Epithelial cell of proximal tubule (primary cell): ENCODE measurements around the gene ESCO1. TPM values are rescaled to one million over a fixed set of nuclear protein-coding genes. Genes with fewer than 3 reads are reported as not detected.

Experiments
- DNase-seq: peaks from one replicate; pipeline ENCODE4 v3.0.0-alpha.2; 2011; ENCODE audit warnings: low read depth
- H3K4me3 ChIP-seq: 2 replicates; pipeline ENCODE4 v1.5.1; 2011; ENCODE audit warnings: low read depth, mild to moderate bottlenecking, low read length
- total RNA-seq: library from RNA; depleted of rRNA; stranded (reverse); fragments of >200 nt; gene quantifications from 2 replicates; pipeline ENCODE4 v1.2.3, GENCODE V29; 2015
- TF ChIP-seq, protein P1 (sequence below): conservative IDR thresholded peaks from 2 replicates; pipeline ENCODE4 v1.5.1; 2012; ENCODE audit warnings: low read depth, mild to moderate bottlenecking, low read length

The ESCO1 gene
- total RNA-seq, 1 donor from 2014 or later: 12.3 TPM

DNA sequence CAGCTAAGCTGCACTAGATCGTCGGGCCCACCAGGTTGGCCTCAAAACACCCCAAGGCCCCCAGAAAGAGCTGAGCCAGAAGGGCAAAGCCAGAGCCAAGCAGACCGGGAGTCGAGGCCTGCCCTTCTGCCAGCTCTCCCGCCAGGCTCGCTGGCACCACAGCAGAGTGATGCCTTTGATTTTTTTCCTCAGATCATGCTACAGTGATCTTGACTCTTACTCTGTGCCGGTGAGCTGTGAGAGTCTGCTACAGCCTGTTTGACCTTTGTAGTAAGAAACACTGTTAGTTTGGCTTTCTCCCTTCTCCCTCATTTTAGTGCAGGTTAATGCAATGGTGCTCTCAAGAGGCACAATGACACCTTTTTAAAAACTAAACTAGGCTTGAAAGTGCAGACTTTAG lies 97.8 kb downstream of the ESCO1 start:
- H3K4me3 ChIP-seq: no peak overlapping the region
- TF ChIP-seq, protein P1, sequence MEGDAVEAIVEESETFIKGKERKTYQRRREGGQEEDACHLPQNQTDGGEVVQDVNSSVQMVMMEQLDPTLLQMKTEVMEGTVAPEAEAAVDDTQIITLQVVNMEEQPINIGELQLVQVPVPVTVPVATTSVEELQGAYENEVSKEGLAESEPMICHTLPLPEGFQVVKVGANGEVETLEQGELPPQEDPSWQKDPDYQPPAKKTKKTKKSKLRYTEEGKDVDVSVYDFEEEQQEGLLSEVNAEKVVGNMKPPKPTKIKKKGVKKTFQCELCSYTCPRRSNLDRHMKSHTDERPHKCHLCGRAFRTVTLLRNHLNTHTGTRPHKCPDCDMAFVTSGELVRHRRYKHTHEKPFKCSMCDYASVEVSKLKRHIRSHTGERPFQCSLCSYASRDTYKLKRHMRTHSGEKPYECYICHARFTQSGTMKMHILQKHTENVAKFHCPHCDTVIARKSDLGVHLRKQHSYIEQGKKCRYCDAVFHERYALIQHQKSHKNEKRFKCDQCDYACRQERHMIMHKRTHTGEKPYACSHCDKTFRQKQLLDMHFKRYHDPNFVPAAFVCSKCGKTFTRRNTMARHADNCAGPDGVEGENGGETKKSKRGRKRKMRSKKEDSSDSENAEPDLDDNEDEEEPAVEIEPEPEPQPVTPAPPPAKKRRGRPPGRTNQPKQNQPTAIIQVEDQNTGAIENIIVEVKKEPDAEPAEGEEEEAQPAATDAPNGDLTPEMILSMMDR: no peak
- no peak for DNase-seq

DNA sequence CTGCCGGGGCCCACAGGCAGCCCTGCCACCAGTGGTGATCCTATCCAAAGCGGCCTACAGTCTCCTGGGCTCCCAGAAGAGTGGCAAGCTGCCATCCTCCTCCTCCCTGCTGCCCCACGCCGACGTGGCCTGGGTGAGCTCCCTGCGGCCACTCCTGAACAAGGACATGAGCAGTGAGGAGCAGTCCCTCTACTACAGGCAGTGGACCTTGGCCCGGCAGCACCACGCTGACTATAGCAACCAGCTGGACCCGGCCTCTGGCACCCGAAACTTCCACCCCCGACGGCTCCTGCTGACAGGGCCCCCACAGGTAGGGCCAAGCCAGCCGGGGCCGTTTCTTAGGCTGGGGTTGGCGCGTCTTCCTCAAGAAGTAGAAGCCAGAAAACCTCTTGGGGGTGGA lies 100.5 kb downstream of the ESCO1 start:
- H3K4me3 ChIP-seq: no peak overlapping the region
- DNase-seq: no peak
- TF ChIP-seq, protein P1: no peak

DNA sequence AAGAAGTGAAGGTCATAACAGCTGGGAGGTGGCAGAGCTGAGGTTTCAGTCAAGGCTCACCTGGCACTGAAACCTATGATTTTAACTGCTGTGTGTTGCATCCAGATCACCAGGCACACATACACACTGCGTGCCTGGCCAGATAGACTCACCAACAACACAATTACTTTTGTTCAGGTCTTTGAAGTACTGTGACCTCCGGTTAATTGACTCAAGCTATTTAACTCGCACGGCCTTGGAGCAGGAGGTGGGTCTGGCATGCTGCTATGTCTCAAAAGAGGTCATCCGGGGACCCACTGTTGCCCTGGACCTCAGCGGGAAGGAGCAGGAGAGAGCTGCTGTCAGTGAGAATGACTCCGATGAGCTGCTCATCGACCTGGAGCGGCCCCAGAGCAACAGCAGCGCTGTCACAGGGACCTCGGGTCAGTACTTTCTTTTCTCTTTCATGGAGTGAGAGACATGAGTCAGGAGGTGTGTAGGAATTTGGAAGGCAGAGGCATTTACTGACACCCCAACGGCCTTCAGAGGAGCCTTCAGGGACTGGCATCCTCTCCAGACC lies 104.1 kb downstream of the ESCO1 start:
- no peak for DNase-seq
- TF ChIP-seq, protein P1: no peak
- no peak overlapping the region for H3K4me3 ChIP-seq

DNA sequence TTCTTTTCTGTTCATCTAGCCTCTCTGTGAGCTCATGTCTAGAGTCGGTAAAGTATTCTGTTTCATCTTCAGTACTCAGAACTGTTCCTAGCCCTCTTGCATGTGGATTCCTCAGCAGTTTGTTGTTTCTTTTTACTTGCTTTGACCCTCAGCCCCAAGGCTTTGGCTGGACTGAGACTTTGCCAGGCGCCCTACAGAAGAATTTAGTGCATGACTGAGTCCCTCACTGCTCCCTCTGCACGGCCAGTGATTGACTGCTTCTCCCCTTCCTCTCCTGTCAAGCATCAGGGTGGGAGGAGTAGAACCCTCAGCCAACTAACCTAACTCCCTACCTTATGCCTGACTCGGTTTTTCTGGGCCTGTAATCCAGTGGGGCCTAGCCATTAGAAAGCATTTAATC lies 109.8 kb downstream of the ESCO1 start:
- TF ChIP-seq, protein P1: no peak
- DNase-seq: peak; percentile 12
- no peak overlapping the region for H3K4me3 ChIP-seq

DNA sequence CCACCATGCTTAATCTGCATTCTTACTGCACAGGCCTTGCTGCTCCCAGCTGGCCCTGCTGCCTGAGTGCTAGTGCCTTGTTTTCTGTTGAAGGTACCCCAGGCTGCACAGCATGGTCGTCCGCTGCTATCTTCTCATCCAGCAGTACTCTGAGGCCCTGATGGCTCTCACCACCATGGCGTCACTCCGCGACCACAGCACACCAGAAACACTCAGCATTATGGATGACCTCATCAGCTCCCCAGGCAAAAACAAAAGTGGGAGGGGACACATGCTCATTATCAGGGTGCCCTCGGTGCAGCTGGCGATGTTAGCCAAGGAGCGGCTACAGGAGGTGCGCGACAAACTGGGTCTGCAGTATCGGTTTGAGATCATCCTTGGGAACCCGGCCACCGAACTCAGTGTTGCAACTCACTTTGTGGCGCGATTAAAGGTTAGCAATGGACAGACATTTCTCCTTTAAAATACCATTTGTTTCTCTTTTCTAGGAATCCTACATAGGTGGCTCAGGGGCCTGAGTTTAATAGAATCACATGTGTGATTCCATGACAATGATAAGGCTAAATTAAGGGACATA lies 110.5 kb downstream of the ESCO1 start:
- TF ChIP-seq, protein P1: no peak
- no peak overlapping the region for H3K4me3 ChIP-seq
- no peak for DNase-seq

DNA sequence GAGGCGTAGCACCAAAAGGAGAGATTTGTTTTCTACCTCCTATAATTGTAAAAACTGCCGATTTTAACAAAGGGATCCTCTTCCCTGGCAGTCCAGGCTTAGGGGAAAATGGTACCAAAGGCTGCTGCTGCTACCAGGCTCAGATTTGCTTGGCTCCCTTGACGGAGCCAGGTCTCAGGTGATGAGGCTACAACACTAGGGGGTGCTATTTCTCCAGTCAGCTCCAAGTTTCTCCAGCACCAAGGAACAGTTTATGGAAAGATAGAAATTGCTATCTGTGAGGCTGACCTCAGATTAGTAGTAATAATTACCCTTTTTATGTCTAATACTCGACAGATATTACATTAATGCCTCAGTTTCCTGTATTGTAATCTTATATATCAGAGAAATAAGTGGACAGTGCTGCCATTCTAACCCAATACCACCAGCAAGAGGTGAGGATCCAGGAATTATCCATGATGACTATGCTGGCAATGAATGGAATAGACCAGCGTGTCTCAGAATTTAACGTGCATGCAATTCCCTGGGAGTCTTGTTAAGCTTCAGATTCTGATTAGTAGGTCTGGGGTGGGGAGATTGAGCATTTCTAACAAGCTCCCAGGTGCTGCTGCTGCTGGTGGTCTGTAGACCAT lies 111.3 kb downstream of the ESCO1 start:
- no peak for DNase-seq
- H3K4me3 ChIP-seq: no peak overlapping the region
- TF ChIP-seq, protein P1: peak; percentile 93
